SK-N-SH (cell line): ENCODE data around the gene PTGDR2. TPM values are rescaled to one million over a fixed set of nuclear protein-coding genes. Genes with fewer than 3 reads are reported as not detected.

Experiments used
- CTCF ChIA-PET: fragments of 300-600, 350-600 bp; formaldehyde crosslinking; extraction: SDS; loops from one replicate; lab custom pipeline; 2021; lab: Yijun Ruan, JAX
- POLR2A ChIA-PET: fragments of 350-600 bp; sonication (Branson Sonifier 250); formaldehyde crosslinking; extraction: SDS; loops from one replicate; lab custom pipeline; 2020; ENCODE audit warnings: antibody characterized with exemption, inconsistent platforms; lab: Yijun Ruan, JAX
- DNase-seq: peaks from one replicate; pipeline ENCODE4 v3.0.0; 2012
- H2AFZ ChIP-seq: fragments of 200-600 bp; sonication (generic); 2 replicates; pipeline ENCODE4 v1.8.1; 2016; ENCODE audit warnings: antibody characterized with exemption, mild to moderate bottlenecking, low read depth
- H3F3A ChIP-seq: fragments of 200-600 bp; sonication (generic); replicated peaks from 2 replicates; pipeline ENCODE3; 2016; ENCODE audit warnings: antibody characterized with exemption, mild to moderate bottlenecking; ENCODE audit not compliant: insufficient read depth
- H3K27ac ChIP-seq, 2 experiments: fragments of 200-500 bp in 1 of 2; fragments of 200-600 bp in 1 of 2; sonication (Bioruptor generic) in 1 of 2; sonication (generic), shearing (Covaris generic) in 1 of 2; 2 replicates each; pipeline versions ENCODE4 v1.5.1 to v1.6.1; 2014 to 2016; ENCODE audit warnings: low read depth in 2 of 2, inconsistent platforms in 1 of 2, low read length in 1 of 2, mild to moderate bottlenecking in 1 of 2, mixed read lengths in 1 of 2
- H3K27me3 ChIP-seq: fragments of 200-600 bp; sonication (generic), shearing (Covaris generic); 2 replicates; pipeline ENCODE4 v1.6.1; 2016; ENCODE audit warnings: mixed run types; ENCODE audit not compliant: insufficient read depth
- H3K36me3 ChIP-seq, 2 experiments: fragments of 200-500 bp in 1 of 2; fragments of 200-600 bp in 1 of 2; sonication (Bioruptor generic) in 1 of 2; sonication (generic) in 1 of 2; replicated peaks in 1 of 2; 2 replicates each; pipeline versions ENCODE3 to v1.5.1; 2014 to 2016; ENCODE audit warnings: low read length in 1 of 2, mild to moderate bottlenecking in 1 of 2; ENCODE audit not compliant: insufficient read depth in 2 of 2, control insufficient read depth in 1 of 2
- H3K4me1 ChIP-seq, 2 experiments: fragments of 200-500 bp in 1 of 2; fragments of 200-600 bp in 1 of 2; sonication (Bioruptor generic) in 1 of 2; sonication (generic), shearing (Covaris generic) in 1 of 2; 2 replicates each; pipeline versions ENCODE4 v1.5.1 to v1.6.1; 2014 to 2016; ENCODE audit warnings: low read depth in 1 of 2, low read length in 1 of 2, mixed run types in 1 of 2; ENCODE audit not compliant: insufficient read depth in 2 of 2, control insufficient read depth in 1 of 2
- H3K4me2 ChIP-seq: fragments of 200-600 bp; sonication (generic), shearing (Covaris generic); 2 replicates; pipeline ENCODE4 v1.6.1; 2017; ENCODE audit warnings: mixed run types
- H3K4me3 ChIP-seq, 2 experiments: fragments of 200-500 bp in 1 of 2; fragments of 200-600 bp in 1 of 2; sonication (Bioruptor generic) in 1 of 2; sonication (generic), shearing (Covaris generic) in 1 of 2; 2 replicates each; pipeline versions ENCODE4 v1.5.1 to v1.8.1; 2014 to 2016; ENCODE audit warnings: low read depth in 2 of 2, inconsistent platforms in 1 of 2, low read length in 1 of 2, mild to moderate bottlenecking in 1 of 2, mixed read lengths in 1 of 2, moderate library complexity in 1 of 2
- H3K79me2 ChIP-seq: fragments of 200-600 bp; sonication (generic); 2 replicates; pipeline ENCODE4 v1.8.1; 2017; ENCODE audit warnings: mild to moderate bottlenecking; ENCODE audit not compliant: insufficient read depth
- H3K9ac ChIP-seq: fragments of 200-600 bp; sonication (generic); 2 replicates; pipeline ENCODE4 v1.6.1; 2017; ENCODE audit warnings: mixed run types
- H3K9me2 ChIP-seq: fragments of 200-600 bp; sonication (generic); 2 replicates; pipeline ENCODE4 v1.6.1; 2017; ENCODE audit warnings: mixed run types
- H3K9me3 ChIP-seq: fragments of 200-600 bp; sonication (generic); 2 replicates; pipeline ENCODE4 v1.6.1; 2017; ENCODE audit warnings: mixed run types, mild to moderate bottlenecking, moderate library complexity
- H4K20me1 ChIP-seq: fragments of 200-600 bp; sonication (generic); 2 replicates; pipeline ENCODE4 v1.6.1; 2017; ENCODE audit warnings: mild to moderate bottlenecking, mixed run types; ENCODE audit not compliant: insufficient read depth
- CHD2 ChIP-seq: fragments of 150-350 bp; IDR thresholded peaks from 2 replicates; pipeline ENCODE4 v1.6.1; 2018; ENCODE audit warnings: low read length; ENCODE audit not compliant: partially characterized antibody
- CTCF ChIP-seq: fragments of 200-600 bp; sonication (generic); IDR thresholded peaks from 2 replicates; pipeline ENCODE4 v1.6.1; 2017; ENCODE audit warnings: antibody characterized with exemption, mild to moderate bottlenecking, moderate library complexity
- ELF1 ChIP-seq: IDR thresholded peaks from 2 replicates; pipeline ENCODE4 v1.4.0; 2012
- EZH2phosphoT487 ChIP-seq: fragments of 200-600 bp; sonication (generic); IDR thresholded peaks from 2 replicates; pipeline ENCODE4 v1.6.1; 2017; ENCODE audit warnings: low read depth, mixed run types, mild to moderate bottlenecking, antibody characterized with exemption, moderate library complexity, borderline replicate concordance
- FOSL2 ChIP-seq: IDR thresholded peaks from 2 replicates; pipeline ENCODE4 v1.4.0; 2012; ENCODE audit warnings: low read depth, mild to moderate bottlenecking, moderate library complexity, borderline replicate concordance
- GABPA ChIP-seq: IDR thresholded peaks from 2 replicates; pipeline ENCODE4 v1.4.0; 2012; ENCODE audit warnings: low read depth, mild to moderate bottlenecking
- IRF3 ChIP-seq: fragments of 150-350 bp; IDR thresholded peaks from 2 replicates; pipeline ENCODE4 v1.6.1; 2016; ENCODE audit warnings: mild to moderate bottlenecking, low read depth, low read length
- JUND ChIP-seq: IDR thresholded peaks from 2 replicates; pipeline ENCODE4 v1.4.0; 2012
- MEF2A ChIP-seq: IDR thresholded peaks from 2 replicates; pipeline ENCODE4 v1.4.0; 2012; ENCODE audit warnings: low read depth, borderline replicate concordance
- NRF1 ChIP-seq: IDR thresholded peaks from 2 replicates; pipeline ENCODE4 v1.6.1; 2012; ENCODE audit warnings: low read depth, mild to moderate bottlenecking, low read length
- PBX3 ChIP-seq: IDR thresholded peaks from 2 replicates; pipeline ENCODE4; 2012
- POLR2AphosphoS5 ChIP-seq: IDR thresholded peaks from 2 replicates; pipeline ENCODE4 v1.6.1; 2012; ENCODE audit warnings: low read depth, low read length
- RAD21 ChIP-seq: IDR thresholded peaks from 2 replicates; pipeline ENCODE4 v1.6.1; 2012; ENCODE audit warnings: mild to moderate bottlenecking, low read length
- RCOR1 ChIP-seq: fragments of 150-350 bp; IDR thresholded peaks from 2 replicates; pipeline ENCODE4 v1.6.1; 2017; ENCODE audit warnings: antibody characterized with exemption, low read length
- REST ChIP-seq: IDR thresholded peaks from 2 replicates; pipeline ENCODE4 v1.6.1; 2012; ENCODE audit warnings: mild to moderate bottlenecking, low read depth, low read length, moderate library complexity
- SMC3 ChIP-seq: IDR thresholded peaks from 2 replicates; pipeline ENCODE4 v1.6.1; 2012; ENCODE audit warnings: low read depth, low read length, improper control_type of control experiment
- TAF1 ChIP-seq: IDR thresholded peaks from 2 replicates; pipeline ENCODE4 v1.6.1; 2012; ENCODE audit warnings: low read depth, mild to moderate bottlenecking, low read length, moderate library complexity, borderline replicate concordance
- TCF12 ChIP-seq: IDR thresholded peaks from 2 replicates; pipeline ENCODE4 v1.4.0; 2012
- TEAD4 ChIP-seq: IDR thresholded peaks from 2 replicates; pipeline ENCODE4 v1.4.0; 2012; ENCODE audit warnings: mild to moderate bottlenecking, borderline replicate concordance; ENCODE audit not compliant: insufficient read depth
- USF2 ChIP-seq: fragments of 150-350 bp; IDR thresholded peaks from 2 replicates; pipeline ENCODE4 v1.6.1; 2017; ENCODE audit warnings: antibody characterized with exemption, low read length, low read depth, borderline replicate concordance
- WGBS: methylation state at CpG from one replicate; pipeline ENCODE4 v1.1.6; 2017; ENCODE audit warnings: low lambda C conversion rate; 5-methylcytosine and 5-hydroxymethylcytosine counted together
- polyA plus RNA-seq, 3 experiments: library from polyadenylated mRNA; depleted of rRNA; stranded (reverse); fragments of >200 nt; gene quantifications; 2 replicates each; pipeline ENCODE4 v1.2.3, GENCODE V29; 2012

Gene PTGDR2
- polyA plus RNA-seq, 1 of the 3 experiments (the other 2 are of a cell fraction) = 0.02 TPM

GRCh38 chr11:60830478-60831142 is 25.1 kb downstream of the PTGDR2 start:
- ChIA-PET POLR2A (interaction anchor here (2.6 kb wide), 1 partner anchor 57 kb away, joined by 9 read pairs; no protein-coding TSS in a partner anchor), CTCF (interaction anchor here (0.5 to 23.7 kb wide), 56 partner anchors 9 to 464 kb away, joined by 3 to 550 read pairs (median 5); partner anchors contain the start of genes CCDC86, PRPF19, PTGDR2 and VWCE)
- 17% methylated on average over 5 of the region's 10 CpGs for WGBS
- H3K36me3 ChIP-seq = no peaks in the 10 kb centered on the region
- H4K20me1 ChIP-seq = no peaks in the 10 kb centered on the region
- no peak overlapping the region for H3K27ac ChIP-seq
- H3F3A ChIP-seq = no peaks in the 10 kb centered on the region
- TF ChIP-seq MEF2A (no peak), NRF1 (no peak), TCF12 (no peak), GABPA (no peak), FOSL2 (no peak), JUND (no peak), POLR2AphosphoS5 (no peak), TAF1 (no peak), REST (no peak), SMC3 (no peak), USF2 (no peak), TEAD4 (no peak)
- H3K27me3 ChIP-seq = peaks cover 6% of the 10 kb centered on the region; the same call in 1 of the 2 replicates
- DNase-seq = no peak
- H2AFZ ChIP-seq = no peak overlapping the region; the same call in 1 of the 2 replicates
- no peaks in the 10 kb centered on the region for H3K79me2 ChIP-seq
- H3K9me2 ChIP-seq = no peaks in the 10 kb centered on the region
- peak overlapping the region in 1 of 2 experiments; percentile 6; a peak in 1 of 4 replicates for H3K4me3 ChIP-seq
- H3K9me3 ChIP-seq = no peaks in the 10 kb centered on the region
- H3K4me1 ChIP-seq = peaks cover 0 to 16% of the 10 kb centered on the region in 2 experiments; a peak in 2 of 4 replicates
- no peak overlapping the region for H3K9ac ChIP-seq
- H3K4me2 ChIP-seq = peak overlapping the region; percentile 19; the same call in 1 of the 2 replicates

GRCh38 chr11:60825790-60826189 is 30.0 kb downstream of the PTGDR2 start:
- 50% methylated on average over 5 of the region's 6 CpGs for WGBS
- Histone ChIP-seq H3K27ac (no peak overlapping the region), H2AFZ (no peak overlapping the region), H4K20me1 (no peaks in the 10 kb centered on the region), H3K9me2 (no peaks in the 10 kb centered on the region), H3K9me3 (no peaks in the 10 kb centered on the region), H3K36me3 (no peaks in the 10 kb centered on the region), H3F3A (no peaks in the 10 kb centered on the region), H3K4me2 (no peak overlapping the region), H3K4me1 (peaks cover 0 to 1% of the 10 kb centered on the region in 2 experiments; a peak in 1 of 4 replicates), H3K4me3 (no peak overlapping the region), H3K79me2 (no peaks in the 10 kb centered on the region), H3K27me3 (peaks cover 11% of the 10 kb centered on the region; the same call in 1 of the 2 replicates), H3K9ac (no peak overlapping the region)
- POLR2A ChIA-PET = no interaction called here
- no peak for DNase-seq
- CTCF ChIA-PET = interaction anchor here (0.7 to 23.7 kb wide), 2 partner anchors 70 to 362 kb away, joined by 3 to 550 read pairs; partner anchors contain the start of gene PRPF19
- no peak for TF ChIP-seq CHD2
- no peak for TF ChIP-seq CTCF
- TF ChIP-seq RAD21 = no peak
- TF ChIP-seq RCOR1 = no peak
- TF ChIP-seq NRF1 = no peak
- no peak for TF ChIP-seq ELF1
- TF ChIP-seq PBX3 = no peak
- no peak for TF ChIP-seq EZH2phosphoT487
- no peak for TF ChIP-seq IRF3
